Skeletal muscle cell (primary cell): ENCODE data around the gene CT45A6.
"Not testable (repeated sequence)": the region's sequence is repeated elsewhere in the genome, so short reads cannot be mapped to it uniquely, and the experiment has no call there.

ENCODE experiments used
- DNase-seq: peaks from one replicate; pipeline ENCODE4 v3.0.0-alpha.2; 2010; ENCODE audit warnings: low read depth
- H3K4me3 ChIP-seq: 2 replicates; pipeline ENCODE4 v1.5.1; 2011; ENCODE audit warnings: low read depth, mild to moderate bottlenecking, control low read depth, low read length, moderate library complexity

The CT45A6 gene, protein sequence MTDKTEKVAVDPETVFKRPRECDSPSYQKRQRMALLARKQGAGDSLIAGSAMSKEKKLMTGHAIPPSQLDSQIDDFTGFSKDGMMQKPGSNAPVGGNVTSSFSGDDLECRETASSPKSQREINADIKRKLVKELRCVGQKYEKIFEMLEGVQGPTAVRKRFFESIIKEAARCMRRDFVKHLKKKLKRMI

DNA sequence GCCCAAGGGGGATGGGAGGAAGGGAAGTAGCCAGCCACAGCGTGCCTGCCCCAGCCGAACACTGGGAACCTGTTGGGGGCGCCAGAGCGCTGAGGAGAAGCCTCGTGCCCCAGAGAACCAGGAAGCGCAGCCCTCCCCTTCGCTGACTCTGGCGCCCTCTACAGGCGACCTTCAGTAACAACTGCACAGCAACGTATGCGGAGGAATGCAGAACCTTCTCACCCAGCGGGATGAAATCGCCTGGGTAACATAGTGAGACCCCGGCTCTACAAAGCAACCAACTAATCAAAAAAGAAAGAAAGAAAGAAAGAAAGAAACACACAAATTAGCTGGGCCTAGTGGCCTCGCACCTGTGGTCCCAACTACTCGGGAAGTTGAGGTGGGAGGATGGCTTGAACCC, at the start of gene CT45A6:
TSS of gene CT45A6 (minus strand) at position 101 of the 400 bp plus-strand sequence. CDS start 3,794 bp downstream, outside the sequence.
- not testable (repeated sequence) for H3K4me3 ChIP-seq, DNase-seq

DNA sequence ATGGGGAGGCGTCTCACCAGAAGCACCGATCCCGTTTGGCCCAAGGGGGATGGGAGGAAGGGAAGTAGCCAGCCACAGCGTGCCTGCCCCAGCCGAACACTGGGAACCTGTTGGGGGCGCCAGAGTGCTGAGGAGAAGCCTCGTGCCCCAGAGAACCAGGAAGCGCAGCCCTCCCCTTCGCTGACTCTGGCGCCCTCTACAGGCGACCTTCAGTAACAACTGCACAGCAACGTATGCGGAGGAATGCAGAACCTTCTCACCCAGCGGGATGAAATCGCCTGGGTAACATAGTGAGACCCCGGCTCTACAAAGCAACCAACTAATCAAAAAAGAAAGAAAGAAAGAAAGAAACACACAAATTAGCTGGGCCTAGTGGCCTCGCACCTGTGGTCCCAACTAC, 34.6 kb upstream of the CT45A6 start, which contains the start of gene CT45A7:
TSS of gene CT45A7 (minus strand) at position 101 of the 400 bp plus-strand sequence. CDS start 3,747 bp downstream, outside the sequence.
- not testable (repeated sequence) for H3K4me3 ChIP-seq, DNase-seq

DNA sequence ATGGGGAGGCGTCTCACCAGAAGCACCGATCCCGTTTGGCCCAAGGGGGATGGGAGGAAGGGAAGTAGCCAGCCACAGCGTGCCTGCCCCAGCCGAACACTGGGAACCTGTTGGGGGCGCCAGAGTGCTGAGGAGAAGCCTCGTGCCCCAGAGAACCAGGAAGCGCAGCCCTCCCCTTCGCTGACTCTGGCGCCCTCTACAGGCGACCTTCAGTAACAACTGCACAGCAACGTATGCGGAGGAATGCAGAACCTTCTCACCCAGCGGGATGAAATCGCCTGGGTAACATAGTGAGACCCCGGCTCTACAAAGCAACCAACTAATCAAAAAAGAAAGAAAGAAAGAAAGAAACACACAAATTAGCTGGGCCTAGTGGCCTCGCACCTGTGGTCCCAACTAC, 17.3 kb upstream of the CT45A6 start, which contains the start of gene CT45A2:
TSS of gene CT45A2 (minus strand) at position 101 of the 400 bp plus-strand sequence. CDS start 3,747 bp downstream, outside the sequence.
- not testable (repeated sequence) for H3K4me3 ChIP-seq, DNase-seq

DNA sequence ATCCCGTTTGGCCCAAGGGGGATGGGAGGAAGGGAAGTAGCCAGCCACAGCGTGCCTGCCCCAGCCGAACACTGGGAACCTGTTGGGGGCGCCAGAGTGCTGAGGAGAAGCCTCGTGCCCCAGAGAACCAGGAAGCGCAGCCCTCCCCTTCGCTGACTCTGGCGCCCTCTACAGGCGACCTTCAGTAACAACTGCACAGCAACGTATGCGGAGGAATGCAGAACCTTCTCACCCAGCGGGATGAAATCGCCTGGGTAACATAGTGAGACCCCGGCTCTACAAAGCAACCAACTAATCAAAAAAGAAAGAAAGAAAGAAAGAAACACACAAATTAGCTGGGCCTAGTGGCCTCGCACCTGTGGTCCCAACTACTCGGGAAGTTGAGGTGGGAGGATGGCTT, 17.2 kb downstream of the CT45A6 start, which contains the start of gene CT45A5:
TSS of gene CT45A5 (minus strand) at position 101 of the 400 bp plus-strand sequence. CDS start 3,774 bp downstream, outside the sequence.
- not testable (repeated sequence) for DNase-seq, H3K4me3 ChIP-seq

DNA sequence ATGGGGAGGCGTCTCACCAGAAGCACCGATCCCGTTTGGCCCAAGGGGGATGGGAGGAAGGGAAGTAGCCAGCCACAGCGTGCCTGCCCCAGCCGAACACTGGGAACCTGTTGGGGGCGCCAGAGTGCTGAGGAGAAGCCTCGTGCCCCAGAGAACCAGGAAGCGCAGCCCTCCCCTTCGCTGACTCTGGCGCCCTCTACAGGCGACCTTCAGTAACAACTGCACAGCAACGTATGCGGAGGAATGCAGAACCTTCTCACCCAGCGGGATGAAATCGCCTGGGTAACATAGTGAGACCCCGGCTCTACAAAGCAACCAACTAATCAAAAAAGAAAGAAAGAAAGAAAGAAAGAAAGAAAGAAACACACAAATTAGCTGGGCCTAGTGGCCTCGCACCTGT, 34.5 kb downstream of the CT45A6 start, which contains the start of gene CT45A3:
TSS of gene CT45A3 (minus strand) at position 101 of the 400 bp plus-strand sequence. CDS start 3,747 bp downstream, outside the sequence.
- not testable (repeated sequence) for DNase-seq, H3K4me3 ChIP-seq

DNA sequence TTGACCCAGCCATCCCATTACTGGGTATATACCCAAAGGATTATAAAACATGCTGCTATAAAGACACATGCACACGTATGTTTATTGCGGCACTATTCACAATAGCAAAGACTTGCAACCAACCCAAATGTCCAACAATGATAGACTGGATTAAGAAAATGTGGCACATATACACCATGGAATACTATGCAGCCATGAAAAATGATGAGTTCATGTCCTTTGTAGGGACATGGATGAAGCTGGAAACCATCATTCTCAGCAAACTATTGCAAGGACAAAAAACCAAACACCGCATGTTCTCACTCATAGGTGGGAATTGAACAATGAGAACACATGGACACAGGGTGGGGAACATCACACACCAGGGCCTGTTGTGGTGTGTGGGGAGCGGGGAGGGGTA, 57.8 kb downstream of the CT45A6 start:
- H3K4me3 ChIP-seq, DNase-seq: not testable (repeated sequence)
